ENCODE data around the gene RELT.

GRCh38 chr11:73334384-73335203, 41.6 kb upstream of the RELT start:
- no peak for TF ChIP-seq CTCF (IDR thresholded peaks at IDR 0.05; ENCODE audit: low read length)
- no peak for TF ChIP-seq EZH2 (IDR thresholded peaks at IDR 0.05; ENCODE audit: borderline replicate concordance, low read length)
